Gastroesophageal sphincter (tissue), 3 donors: Measurements from ENCODE around the gene LHX2.

Source experiments
- EP300 ChIP-seq: sonication (generic); formaldehyde crosslinking; IDR thresholded peaks from one replicate; pipeline ENCODE4 v1.6.1; 2017; ENCODE audit warnings: antibody characterized with exemption, mild to moderate bottlenecking
- POLR2A ChIP-seq, 2 donors: fragments of 450-650 bp; IDR thresholded peaks; one replicate each; pipeline ENCODE4 v1.6.1; 2017; ENCODE audit warnings: antibody characterized with exemption in 2 of 2, mild to moderate bottlenecking in 2 of 2, moderate library complexity in 1 of 2
- POLR2AphosphoS5 ChIP-seq: sonication (generic); formaldehyde crosslinking; IDR thresholded peaks from one replicate; pipeline ENCODE4 v1.6.1; 2017; ENCODE audit warnings: antibody characterized with exemption
- TF ChIP-seq, protein P1 (sequence below), 4 experiments: fragments of 200-600 bp in 2 of 4; fragments of 450-650 bp in 2 of 4; sonication (generic) in 1 of 4; IDR thresholded peaks; one replicate each; pipeline ENCODE4 v1.5.1; 2017 to 2019; ENCODE audit warnings: antibody characterized with exemption in 4 of 4, mild to moderate bottlenecking in 2 of 4, moderate library complexity in 2 of 4

DNA sequence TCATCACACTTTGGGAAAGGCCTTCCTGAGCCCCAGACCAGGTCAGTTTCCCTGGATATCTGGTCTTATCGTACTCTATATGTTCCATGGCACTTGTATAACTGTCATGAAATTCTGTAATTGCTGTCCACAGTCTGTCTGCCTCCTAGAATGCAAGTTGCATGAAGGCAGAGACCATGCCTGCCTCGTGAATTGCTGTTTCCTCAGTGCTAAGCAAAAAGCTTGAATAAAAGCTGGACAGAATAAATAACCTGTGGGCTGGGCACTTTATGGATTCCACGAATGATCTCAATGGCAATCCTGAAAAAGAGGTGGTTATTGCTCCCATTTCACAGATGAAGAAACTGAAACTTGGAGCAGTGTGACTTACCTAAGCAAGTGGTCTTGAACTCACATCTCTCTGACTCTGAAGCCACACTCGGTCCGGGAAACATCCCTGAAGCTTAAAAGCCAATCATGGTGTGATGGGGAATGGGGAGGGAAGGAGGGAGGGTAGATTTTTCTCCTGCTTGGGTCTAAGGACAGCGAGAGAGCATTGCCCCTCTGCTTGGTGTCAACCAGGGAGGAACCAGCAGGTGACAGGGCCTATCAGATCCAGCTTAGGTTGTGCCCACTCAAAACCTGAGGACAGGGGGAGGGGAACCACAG, 13.2 kb upstream of the LHX2 start:
- TF ChIP-seq EP300 (no peak), POLR2AphosphoS5 (no peak), POLR2A (IDR thresholded peaks at IDR 0.05) (no peak)
- TF ChIP-seq, protein P1, sequence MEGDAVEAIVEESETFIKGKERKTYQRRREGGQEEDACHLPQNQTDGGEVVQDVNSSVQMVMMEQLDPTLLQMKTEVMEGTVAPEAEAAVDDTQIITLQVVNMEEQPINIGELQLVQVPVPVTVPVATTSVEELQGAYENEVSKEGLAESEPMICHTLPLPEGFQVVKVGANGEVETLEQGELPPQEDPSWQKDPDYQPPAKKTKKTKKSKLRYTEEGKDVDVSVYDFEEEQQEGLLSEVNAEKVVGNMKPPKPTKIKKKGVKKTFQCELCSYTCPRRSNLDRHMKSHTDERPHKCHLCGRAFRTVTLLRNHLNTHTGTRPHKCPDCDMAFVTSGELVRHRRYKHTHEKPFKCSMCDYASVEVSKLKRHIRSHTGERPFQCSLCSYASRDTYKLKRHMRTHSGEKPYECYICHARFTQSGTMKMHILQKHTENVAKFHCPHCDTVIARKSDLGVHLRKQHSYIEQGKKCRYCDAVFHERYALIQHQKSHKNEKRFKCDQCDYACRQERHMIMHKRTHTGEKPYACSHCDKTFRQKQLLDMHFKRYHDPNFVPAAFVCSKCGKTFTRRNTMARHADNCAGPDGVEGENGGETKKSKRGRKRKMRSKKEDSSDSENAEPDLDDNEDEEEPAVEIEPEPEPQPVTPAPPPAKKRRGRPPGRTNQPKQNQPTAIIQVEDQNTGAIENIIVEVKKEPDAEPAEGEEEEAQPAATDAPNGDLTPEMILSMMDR (IDR thresholded peaks at IDR 0.05): no peak
